Natural killer cell (primary cell): Measurements from ENCODE around the gene AP5S1. TPM values are rescaled to one million over a fixed set of nuclear protein-coding genes. Genes with fewer than 3 reads are reported as not detected.

Experiments used
- ATAC-seq, 3 donors: fragments of 150-1000 bp in 2 of 3; fragments of 200-7000 bp in 1 of 3; cut with Tn5 transposase; 1 replicate in 1 of 3; 2 replicates in 2 of 3; pipeline ENCODE4 v1.10.0; 2021; ENCODE audit warnings: mild to moderate bottlenecking in 2 of 3, moderate library complexity in 2 of 3
- DNase-seq, 2 donors: peaks; one replicate each; pipeline versions ENCODE4 v3.0.0 to v3.0.0-alpha.2; 2013 to 2021; ENCODE audit warnings: mixed read lengths in 1 of 2
- H3K27ac ChIP-seq: one replicate; pipeline ENCODE4 v1.5.1; 2013; ENCODE audit warnings: mild to moderate bottlenecking, low read length
- H3K27me3 ChIP-seq: one replicate; pipeline ENCODE4 v1.6.1; 2013; ENCODE audit warnings: low read length; ENCODE audit not compliant: control insufficient read depth, insufficient read depth
- H3K36me3 ChIP-seq: one replicate; pipeline ENCODE4 v1.6.1; 2013; ENCODE audit warnings: low read length; ENCODE audit not compliant: control insufficient read depth, insufficient read depth
- H3K4me1 ChIP-seq: one replicate; pipeline ENCODE4 v1.6.1; 2013; ENCODE audit warnings: low read length; ENCODE audit not compliant: control insufficient read depth, insufficient read depth
- H3K4me3 ChIP-seq: one replicate; pipeline ENCODE4 v1.5.1; 2013; ENCODE audit warnings: low read length
- H3K9me3 ChIP-seq: one replicate; pipeline ENCODE4 v1.6.1; 2013; ENCODE audit warnings: low read length; ENCODE audit not compliant: control insufficient read depth, insufficient read depth
- H3K27ac Mint-ChIP-seq, 2 donors: one replicate each; pipeline ENCODE4 v1.8.0; 2022; ENCODE audit warnings: mild to moderate bottlenecking in 2 of 2, mixed read lengths in 2 of 2, moderate library complexity in 1 of 2
- H3K27me3 Mint-ChIP-seq, 2 donors: one replicate each; pipeline ENCODE4 v1.8.0; 2022; ENCODE audit warnings: low read depth in 2 of 2, mixed read lengths in 2 of 2
- H3K36me3 Mint-ChIP-seq: one replicate; pipeline ENCODE4 v1.8.0; 2022; ENCODE audit warnings: mixed read lengths
- H3K4me1 Mint-ChIP-seq, 2 donors: one replicate each; pipeline ENCODE4 v1.8.0; 2022; ENCODE audit warnings: mixed read lengths in 2 of 2
- H3K4me3 Mint-ChIP-seq: one replicate; pipeline ENCODE4 v1.8.0; 2022; ENCODE audit warnings: mild to moderate bottlenecking, moderate library complexity, mixed read lengths
- H3K9me3 Mint-ChIP-seq, 2 donors: one replicate each; pipeline ENCODE4 v1.8.0; 2022; ENCODE audit warnings: mixed read lengths in 2 of 2
- CTCF ChIP-seq: fragments of 200-600 bp; IDR thresholded peaks from one replicate; pipeline ENCODE4 v1.8.0; 2022; ENCODE audit warnings: antibody characterized with exemption
- WGBS: methylation state at CpG from one replicate; pipeline ENCODE4 v1.1.7; 2013; ENCODE audit warnings: missing lambda C conversion rate; ENCODE audit not compliant: insufficient coverage; 5-methylcytosine and 5-hydroxymethylcytosine counted together
- intact Hi-C: fragments of 100-400 bp; cut with micrococcal nuclease; formaldehyde crosslinking; loops from one replicate; pipeline ENCODE4 v1.14.2; 2022
- total RNA-seq, 4 donors: library from RNA; stranded (reverse); fragments of 120-200 nt in 1 of 4; gene quantifications; one replicate each; pipeline versions ENCODE4 v1.2.3 to v1.2.4, GENCODE V29; 2013 to 2022

The AP5S1 gene
- total RNA-seq, 3 donors from 2014 or later (not counting 1 experiment from before 2014, with no cell fraction given) = 7.9 to 12.3 (median 12.1) TPM

- Mint-ChIP-seq H3K9me3 (no peaks in the 10 kb centered on the region), H3K27ac (peak overlapping the region; percentile 69 to 74), H3K27me3 (no peaks in the 10 kb centered on the region), H3K36me3 (no peaks in the 10 kb centered on the region), H3K4me1 (peaks cover 30 to 57% of the 10 kb centered on the region in 2 donors), H3K4me3 (peak overlapping the region; percentile 75)
- no peak overlapping the region for H3K27ac ChIP-seq
- ATAC-seq = no peak
- no peaks in the 10 kb centered on the region for H3K27me3 ChIP-seq
- DNase-seq = no peak
- H3K4me1 ChIP-seq = peaks cover 34% of the 10 kb centered on the region
- WGBS = 72% methylated on average over 79 of the region's 79 CpGs
- no peaks in the 10 kb centered on the region for H3K9me3 ChIP-seq
- peak overlapping the region; percentile 46 for H3K4me3 ChIP-seq
- no peak for TF ChIP-seq CTCF
- H3K36me3 ChIP-seq = no peaks in the 10 kb centered on the region
- intact Hi-C loops = loop anchor here (2.0 to 10.0 kb wide), 2 partner anchors 69 to 299 kb away; no protein-coding TSS in a partner anchor
Observed at GRCh38 chr20:3785240-3786125, 34.9 kb upstream of the AP5S1 start.

GRCh38 chr20:3786126-3786484, 34.2 kb upstream of the AP5S1 start:
- Mint-ChIP-seq H3K9me3 (no peaks in the 10 kb centered on the region), H3K36me3 (no peaks in the 10 kb centered on the region), H3K4me3 (peak overlapping the region; percentile 84), H3K27ac (peak overlapping the region; percentile 48 to 51), H3K27me3 (no peaks in the 10 kb centered on the region), H3K4me1 (peaks cover 23 to 51% of the 10 kb centered on the region in 2 donors)
- intact Hi-C loops = loop anchor here (2.0 to 10.0 kb wide), 2 partner anchors 69 to 299 kb away; no protein-coding TSS in a partner anchor
- Histone ChIP-seq H3K36me3 (no peaks in the 10 kb centered on the region), H3K9me3 (no peaks in the 10 kb centered on the region), H3K4me1 (peaks cover 29% of the 10 kb centered on the region), H3K27me3 (no peaks in the 10 kb centered on the region), H3K27ac (peak overlapping the region; percentile 57), H3K4me3 (peak overlapping the region; percentile 46)
- TF ChIP-seq CTCF = no peak
- DNase-seq (peak in 1 of 2 donors; percentile 70), ATAC-seq (peak; percentile 26 to 38 (median 32))
- 6% methylated on average over 35 of the region's 35 CpGs for WGBS

GRCh38 chr20:3786665-3787323, 33.6 kb upstream of the AP5S1 start, which contains the start of gene CENPB:
Gene CENPB (minus strand): TSS chr20:3786740. CDS start chr20:3786483, 257 bp downstream.
- peak within 1 kb of the TSS; percentile 57 for H3K27ac ChIP-seq
- TF ChIP-seq CTCF = peak; percentile 84
- Mint-ChIP-seq H3K9me3 (no peaks in the 10 kb centered on the region), H3K4me1 (peaks cover 18 to 44% of the 10 kb centered on the region in 2 donors), H3K4me3 (peak within 1 kb of the TSS; percentile 84), H3K27me3 (no peaks in the 10 kb centered on the region), H3K36me3 (no peaks in the 10 kb centered on the region), H3K27ac (peak within 1 kb of the TSS; percentile 65 to 69)
- no peaks in the 10 kb centered on the region for H3K36me3 ChIP-seq
- H3K4me3 ChIP-seq = peak within 1 kb of the TSS; percentile 50
- no peaks in the 10 kb centered on the region for H3K9me3 ChIP-seq
- WGBS = 1% methylated on average over 65 of the region's 70 CpGs
- intact Hi-C loops = loop anchor here (1.0 to 10.0 kb wide), 3 partner anchors 34 to 298 kb away; partner anchors contain the start of gene AP5S1
- no peaks in the 10 kb centered on the region for H3K27me3 ChIP-seq
- DNase-seq (peak; percentile 93), ATAC-seq (peak; percentile 93 to 98 (median 95))
- peaks cover 25% of the 10 kb centered on the region for H3K4me1 ChIP-seq
